GM21619 (cell line): ENCODE measurements around the gene HDGFL2.

Experiments used
- ATAC-seq: cut with Tn5 transposase; IDR thresholded peaks from one replicate; pipeline ENCODE4 v1.9.1; 2021; ENCODE audit not compliant: unreplicated experiment

The HDGFL2 gene

DNA sequence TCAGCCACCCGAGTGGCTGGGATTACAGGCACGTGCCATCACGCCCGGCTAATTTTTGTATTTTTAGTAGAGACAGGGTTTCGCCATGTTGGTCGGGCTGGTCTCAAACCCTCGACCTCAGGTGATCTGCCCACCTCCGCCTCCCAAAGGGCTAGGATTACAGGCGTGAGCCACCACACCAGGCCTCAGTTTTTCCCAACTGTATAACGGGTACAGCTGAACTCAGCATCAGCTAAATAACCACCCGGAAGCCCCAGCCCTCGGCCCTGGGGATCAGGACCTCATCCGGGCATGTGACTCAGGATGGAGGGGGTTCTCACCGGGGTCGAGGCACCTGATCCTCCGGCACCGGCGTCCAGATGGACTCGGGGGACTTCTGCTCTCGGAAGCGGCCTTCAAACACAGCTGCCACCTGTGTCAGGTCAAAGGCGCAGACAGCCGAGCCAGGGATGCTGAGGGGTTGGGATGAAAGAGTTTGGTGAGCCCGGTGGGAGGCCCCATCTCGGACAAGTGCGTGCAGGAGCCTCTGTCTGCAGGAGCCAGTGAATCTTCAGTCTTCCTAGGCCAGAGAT is 78.5 kb downstream of the HDGFL2 start:
- no peak for ATAC-seq
